Thoracic aorta (tissue), 2 donors: Measurements from ENCODE around the gene KRTAP10-4. TPM values are rescaled to one million over a fixed set of nuclear protein-coding genes. Genes with fewer than 3 reads are reported as not detected.

Experiments
- ATAC-seq: fragments of 150-250 bp; one replicate; pipeline ENCODE4 v1.8.0; 2017; ENCODE audit warnings: low read depth; ENCODE audit not compliant: insufficient number of reproducible peaks, low FRiP score
- DNase-seq: peaks from one replicate; pipeline ENCODE4 v3.0.0-alpha.2; 2020; ENCODE audit warnings: low spot score
- H3K27ac ChIP-seq, 2 donors: fragments of 200-600 bp; sonication (generic); 1 replicate in 1 of 2; 2 replicates in 1 of 2; pipeline ENCODE4 v1.5.1; 2016; ENCODE audit warnings: mild to moderate bottlenecking in 2 of 2, moderate library complexity in 2 of 2
- H3K27me3 ChIP-seq: fragments of 200-600 bp; sonication (generic); replicated peaks from 2 replicates; pipeline ENCODE4 v1.6.0; 2016; ENCODE audit warnings: mild to moderate bottlenecking; ENCODE audit not compliant: insufficient read depth
- H3K36me3 ChIP-seq: fragments of 200-600 bp; sonication (generic); one replicate; pipeline ENCODE4 v1.5.1; 2016
- H3K4me1 ChIP-seq, 2 donors: fragments of 200-600 bp; sonication (generic); 1 replicate in 1 of 2; 2 replicates in 1 of 2; pipeline versions ENCODE4 v1.5.1 to v1.6.0; 2016; ENCODE audit warnings: low read depth in 2 of 2, mild to moderate bottlenecking in 1 of 2; ENCODE audit not compliant: control insufficient read depth in 1 of 2
- H3K4me3 ChIP-seq: fragments of 200-600 bp; sonication (generic); 2 replicates; pipeline ENCODE4 v1.5.1; 2016; ENCODE audit warnings: mild to moderate bottlenecking
- H3K9me3 ChIP-seq: fragments of 200-600 bp; sonication (generic); 2 replicates; pipeline ENCODE4 v1.5.1; 2016
- total RNA-seq, 2 donors: library from RNA; depleted of rRNA; stranded (reverse); fragments of >200 nt; gene quantifications; one replicate each; pipeline versions ENCODE4 v1.1.0 to v1.2.3, GENCODE V29; 2016
- TF ChIP-seq, protein P1 (sequence below): fragments of 200-600 bp; sonication (generic); IDR thresholded peaks from one replicate; pipeline ENCODE4 v1.5.1; 2019; ENCODE audit warnings: antibody characterized with exemption

KRTAP10-4 gene
- total RNA-seq, 2 donors from 2014 or later: not detected

DNA sequence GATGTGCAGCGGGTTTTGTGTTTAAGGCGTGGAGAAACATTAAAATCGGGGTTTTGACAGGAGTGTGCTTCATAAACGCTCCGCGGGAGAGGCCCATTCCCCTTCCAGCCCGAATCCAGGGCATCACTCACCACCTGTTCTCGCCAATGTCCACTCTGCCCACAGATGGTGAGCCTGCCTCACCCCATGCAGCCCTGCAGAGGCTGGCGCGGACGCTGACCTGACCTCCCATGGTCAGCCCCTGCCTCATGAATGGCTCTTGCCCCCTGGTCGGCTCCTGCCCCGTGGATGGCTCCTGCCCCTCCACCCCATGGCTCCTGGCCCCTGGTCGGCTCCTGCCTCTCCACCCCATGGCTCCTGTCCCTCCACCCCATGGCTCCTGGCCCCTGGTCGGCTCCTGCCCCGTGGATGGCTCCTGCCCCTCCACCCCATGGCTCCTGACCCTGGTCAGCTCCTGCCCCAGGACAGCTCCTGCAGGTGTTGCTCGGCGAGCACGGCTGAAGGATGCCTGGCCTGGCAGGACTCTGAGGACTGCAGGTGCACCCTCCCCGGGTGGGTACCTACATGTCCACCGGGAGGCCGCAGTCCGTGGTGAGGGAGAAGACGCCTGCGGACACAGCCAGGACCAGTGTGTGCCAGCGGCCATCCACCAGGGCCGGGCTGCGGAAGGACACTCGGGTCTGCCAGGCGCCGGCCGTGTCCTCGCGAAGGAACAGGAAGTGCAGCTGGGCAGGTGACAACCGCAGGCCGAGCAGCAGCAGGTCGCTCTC is 40.2 kb upstream of the KRTAP10-4 start:
- Histone ChIP-seq H3K4me1 (no peaks in the 10 kb centered on the region), H3K4me3 (no peak overlapping the region), H3K9me3 (no peaks in the 10 kb centered on the region), H3K27ac (no peak overlapping the region), H3K36me3 (no peaks in the 10 kb centered on the region), H3K27me3 (no peaks in the 10 kb centered on the region)
- TF ChIP-seq, protein P1, sequence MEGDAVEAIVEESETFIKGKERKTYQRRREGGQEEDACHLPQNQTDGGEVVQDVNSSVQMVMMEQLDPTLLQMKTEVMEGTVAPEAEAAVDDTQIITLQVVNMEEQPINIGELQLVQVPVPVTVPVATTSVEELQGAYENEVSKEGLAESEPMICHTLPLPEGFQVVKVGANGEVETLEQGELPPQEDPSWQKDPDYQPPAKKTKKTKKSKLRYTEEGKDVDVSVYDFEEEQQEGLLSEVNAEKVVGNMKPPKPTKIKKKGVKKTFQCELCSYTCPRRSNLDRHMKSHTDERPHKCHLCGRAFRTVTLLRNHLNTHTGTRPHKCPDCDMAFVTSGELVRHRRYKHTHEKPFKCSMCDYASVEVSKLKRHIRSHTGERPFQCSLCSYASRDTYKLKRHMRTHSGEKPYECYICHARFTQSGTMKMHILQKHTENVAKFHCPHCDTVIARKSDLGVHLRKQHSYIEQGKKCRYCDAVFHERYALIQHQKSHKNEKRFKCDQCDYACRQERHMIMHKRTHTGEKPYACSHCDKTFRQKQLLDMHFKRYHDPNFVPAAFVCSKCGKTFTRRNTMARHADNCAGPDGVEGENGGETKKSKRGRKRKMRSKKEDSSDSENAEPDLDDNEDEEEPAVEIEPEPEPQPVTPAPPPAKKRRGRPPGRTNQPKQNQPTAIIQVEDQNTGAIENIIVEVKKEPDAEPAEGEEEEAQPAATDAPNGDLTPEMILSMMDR: no peak
- ATAC-seq (no peak), DNase-seq (no peak)

DNA sequence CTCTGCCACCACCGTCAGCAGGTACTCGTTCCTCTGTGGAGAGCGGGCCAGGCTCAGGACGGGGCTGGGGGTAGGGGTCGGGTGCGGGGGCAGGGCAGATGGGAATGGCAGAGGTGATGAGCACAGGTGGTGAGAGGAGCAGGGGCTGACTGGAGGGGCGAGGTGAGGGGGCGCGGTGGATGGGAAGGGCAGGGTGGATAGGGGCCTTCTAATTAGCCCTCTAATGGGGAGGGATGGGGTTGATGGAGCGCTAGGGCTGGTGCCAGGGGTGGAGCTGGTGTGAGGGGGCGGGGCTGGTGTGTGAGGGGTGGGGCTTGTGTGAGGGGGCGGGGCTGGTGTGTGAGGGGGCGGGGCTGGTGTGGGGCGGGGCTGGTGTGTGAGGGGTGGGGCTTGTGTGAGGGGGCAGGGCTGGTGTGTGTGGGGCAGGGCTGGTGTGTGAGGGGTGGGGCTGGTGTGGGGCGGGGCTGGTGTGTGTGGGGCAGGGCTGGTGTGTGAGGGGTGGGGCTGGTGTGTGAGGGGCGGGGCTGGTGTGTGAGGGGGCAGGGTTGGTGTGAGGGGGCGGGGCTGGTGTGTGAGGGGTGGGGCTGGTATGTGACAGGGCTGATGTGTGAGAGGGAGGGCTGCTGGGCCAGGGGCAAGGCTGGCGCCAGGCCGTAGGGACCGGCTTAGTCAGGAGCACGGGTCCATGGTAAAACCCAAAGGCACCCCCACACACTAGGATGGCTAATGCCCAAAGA is 39.5 kb upstream of the KRTAP10-4 start:
- no peak for ATAC-seq
- H3K9me3 ChIP-seq: no peaks in the 10 kb centered on the region
- no peaks in the 10 kb centered on the region for H3K4me1 ChIP-seq
- no peaks in the 10 kb centered on the region for H3K27me3 ChIP-seq
- no peak overlapping the region for H3K27ac ChIP-seq
- DNase-seq: no peak
- no peak overlapping the region for H3K4me3 ChIP-seq
- no peaks in the 10 kb centered on the region for H3K36me3 ChIP-seq
- TF ChIP-seq, protein P1: no peak

DNA sequence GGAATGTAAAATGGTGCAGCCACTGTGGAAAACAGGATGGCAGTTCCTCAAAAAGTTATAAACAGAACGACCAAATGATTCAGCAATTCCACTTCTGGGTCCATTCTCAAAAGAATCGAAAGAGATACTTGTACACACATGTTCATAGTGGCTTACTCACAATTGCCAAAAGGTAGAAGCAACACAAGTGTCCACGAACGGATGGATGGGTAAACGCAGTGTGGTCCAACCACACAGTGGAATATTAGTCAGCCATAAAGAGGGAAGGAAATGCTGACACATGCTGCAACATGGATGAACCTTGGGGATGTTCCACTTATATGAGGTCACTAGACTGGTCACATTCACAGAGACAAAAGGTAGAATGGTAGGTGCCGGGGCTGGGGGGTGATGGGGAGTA is 38.8 kb upstream of the KRTAP10-4 start:
- H3K27me3 ChIP-seq: no peaks in the 10 kb centered on the region
- no peak overlapping the region for H3K27ac ChIP-seq
- TF ChIP-seq, protein P1: no peak
- DNase-seq (no peak), ATAC-seq (no peak)
- H3K36me3 ChIP-seq: no peaks in the 10 kb centered on the region
- no peaks in the 10 kb centered on the region for H3K9me3 ChIP-seq
- H3K4me1 ChIP-seq: no peaks in the 10 kb centered on the region
- H3K4me3 ChIP-seq: no peak overlapping the region

DNA sequence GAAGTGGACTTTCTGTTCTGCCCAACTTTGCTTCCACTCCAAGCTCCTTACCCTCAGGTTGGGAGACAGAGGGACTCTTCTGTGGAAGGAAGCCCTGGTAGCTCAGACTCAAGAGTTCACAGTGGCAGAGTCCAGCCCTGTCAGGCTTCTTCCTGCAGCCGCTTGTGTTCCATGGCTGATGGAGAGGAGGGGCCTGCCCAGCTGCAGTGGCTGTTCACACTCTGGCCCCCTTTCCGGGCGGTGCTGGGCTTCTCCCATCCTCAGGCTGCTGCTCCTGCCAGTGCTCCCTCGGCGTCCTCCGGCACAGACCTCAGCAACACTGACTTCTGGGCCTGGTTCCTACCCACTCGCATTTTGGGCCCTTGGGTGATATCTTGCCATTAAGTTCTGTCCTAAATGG is 37.6 kb upstream of the KRTAP10-4 start:
- Histone ChIP-seq H3K4me1 (no peaks in the 10 kb centered on the region), H3K36me3 (no peaks in the 10 kb centered on the region), H3K4me3 (no peak overlapping the region), H3K27ac (no peak overlapping the region), H3K9me3 (no peaks in the 10 kb centered on the region), H3K27me3 (no peaks in the 10 kb centered on the region)
- DNase-seq: no peak
- no peak for ATAC-seq
- TF ChIP-seq, protein P1: no peak
